Caco-2 (cell line): ENCODE measurements around the gene CAPN15. TPM values are rescaled to one million over a fixed set of nuclear protein-coding genes. Genes with fewer than 3 reads are reported as not detected.
A peak's percentile ranks its signal among the peaks of the same experiment; 100 is the strongest.

Source experiments
- BruUV-seq: library from RNA; stranded (reverse); fragments of 400-500 nt; replicated peaks from 2 replicates; lab custom pipeline; 2021; lab: Mats Ljungman, UMichigan
- CTCF ChIA-PET: fragments of 300-600 bp; sonication (Branson Sonifier 250); formaldehyde crosslinking; loops from one replicate; lab custom pipeline; 2022; ENCODE audit warnings: antibody characterized with exemption; lab: Charles Lee
- POLR2A ChIA-PET: fragments of 300-600 bp; sonication (Branson Sonifier 250); formaldehyde crosslinking; loops from one replicate; lab custom pipeline; 2022; ENCODE audit warnings: antibody characterized with exemption; lab: Charles Lee
- DNase-seq, 2 experiments: peaks; one replicate each; pipeline versions ENCODE4 v3.0.0 to v3.0.0-alpha.2; 2020 to 2022
- H3K27me3 ChIP-seq: replicated peaks from 2 replicates; pipeline ENCODE4 v1.6.0; 2011; ENCODE audit warnings: low read length; ENCODE audit not compliant: control insufficient read depth, insufficient read depth
- H3K36me3 ChIP-seq: 2 replicates; pipeline ENCODE4 v1.5.1; 2011; ENCODE audit warnings: low read length; ENCODE audit not compliant: control insufficient read depth, insufficient read depth
- H3K4me1 ChIP-seq: fragments of 250-450 bp; sonication (Bioruptor Pico); 2 replicates; pipeline ENCODE4 v1.5.1; 2020; ENCODE audit warnings: mild to moderate bottlenecking
- H3K4me3 ChIP-seq: 2 replicates; pipeline ENCODE4 v1.5.1; 2011; ENCODE audit warnings: low read depth, mild to moderate bottlenecking, control low read depth, low read length
- H3K9me3 ChIP-seq: fragments of 250-450 bp; sonication (Bioruptor Pico); 2 replicates; pipeline ENCODE4 v1.5.1; 2020; ENCODE audit warnings: mild to moderate bottlenecking, moderate library complexity
- H3K27ac Mint-ChIP-seq: one replicate; pipeline ENCODE4 v1.8.0; 2022; ENCODE audit warnings: mixed read lengths; ENCODE audit not compliant: unreplicated experiment
- H3K27me3 Mint-ChIP-seq: one replicate; pipeline ENCODE4 v1.8.0; 2022; ENCODE audit warnings: mixed read lengths; ENCODE audit not compliant: insufficient read depth, unreplicated experiment
- H3K36me3 Mint-ChIP-seq: one replicate; pipeline ENCODE4 v1.8.0; 2022; ENCODE audit warnings: mild to moderate bottlenecking, mixed read lengths; ENCODE audit not compliant: insufficient read depth, unreplicated experiment
- H3K4me1 Mint-ChIP-seq: one replicate; pipeline ENCODE4 v1.8.0; 2022; ENCODE audit warnings: low read depth, mixed read lengths; ENCODE audit not compliant: unreplicated experiment
- H3K4me3 Mint-ChIP-seq: one replicate; pipeline ENCODE4 v1.8.0; 2022; ENCODE audit warnings: mild to moderate bottlenecking, moderate library complexity, mixed read lengths; ENCODE audit not compliant: unreplicated experiment
- H3K9me3 Mint-ChIP-seq: one replicate; pipeline ENCODE4 v1.8.0; 2022; ENCODE audit warnings: mixed read lengths; ENCODE audit not compliant: unreplicated experiment
- CTCF ChIP-seq, 2 experiments: fragments of 200-600 bp in 1 of 2; IDR thresholded peaks; 1 replicate in 1 of 2; 2 replicates in 1 of 2; pipeline versions ENCODE4 v1.5.1 to v1.8.0; 2011 to 2022; ENCODE audit warnings: antibody characterized with exemption in 1 of 2, control low read depth in 1 of 2, inconsistent platforms in 1 of 2, low read depth in 1 of 2, low read length in 1 of 2, mild to moderate bottlenecking in 1 of 2, moderate library complexity in 1 of 2; ENCODE audit not compliant: insufficient read depth in 1 of 2, severe bottlenecking in 1 of 2, unreplicated experiment in 1 of 2
- intact Hi-C: fragments of 100-400 bp; cut with micrococcal nuclease; formaldehyde crosslinking; loops from one replicate; pipeline ENCODE4 v1.10.0; 2022; ENCODE audit not compliant: unreplicated experiment
- total RNA-seq: library from RNA; stranded (reverse); gene quantifications from 2 replicates; pipeline ENCODE4 v1.2.3, GENCODE V29; 2022

The CAPN15 gene
- total RNA-seq, 1 experiment from 2014 or later = 85.3 TPM

GRCh38 chr16:528111-529011 lies 849 bp downstream of the CAPN15 start:
- DNase-seq = peak in 1 of 2 experiments; percentile 47
- POLR2A ChIA-PET = no interaction called here
- peak overlapping the region; percentile 73 for H3K4me3 Mint-ChIP-seq
- CTCF ChIA-PET = interaction anchor here (1.4 to 1.9 kb wide), 2 partner anchors 103 to 108 kb away, joined by 5 to 6 read pairs; partner anchors contain the start of genes METTL26 and RAB11FIP3
- Histone ChIP-seq H3K4me3 (peak overlapping the region; percentile 76), H3K27me3 (no peaks in the 10 kb centered on the region), H3K9me3 (no peaks in the 10 kb centered on the region), H3K36me3 (0 out of 2 replicates have a peak, but pooled peaks cover 1% of the 10 kb centered on the region), H3K4me1 (peaks cover 15% of the 10 kb centered on the region)
- intact Hi-C loops = loop anchor here (5.0 kb wide), 1 partner anchor 59 kb away; no protein-coding TSS in a partner anchor
- TSS peak; percentile 26 for BruUV-seq
- no peak for TF ChIP-seq CTCF (IDR thresholded peaks at IDR 0.05; ENCODE audit: insufficient read depth in 1 of 2, low read depth in 1 of 2, low read length in 1 of 2, severe bottlenecking in 1 of 2, unreplicated experiment in 1 of 2)
- H3K27me3 Mint-ChIP-seq = no peaks in the 10 kb centered on the region
- H3K36me3 Mint-ChIP-seq = peaks cover 25% of the 10 kb centered on the region
- H3K4me1 Mint-ChIP-seq = no peaks in the 10 kb centered on the region
- no peaks in the 10 kb centered on the region for H3K9me3 Mint-ChIP-seq
- no peak overlapping the region for H3K27ac Mint-ChIP-seq

- no peak for TF ChIP-seq CTCF (IDR thresholded peaks at IDR 0.05; ENCODE audit: insufficient read depth in 1 of 2, low read depth in 1 of 2, low read length in 1 of 2, severe bottlenecking in 1 of 2, unreplicated experiment in 1 of 2)
- 0 out of 2 replicates have a peak, but pooled peaks cover 1% of the 10 kb centered on the region for H3K36me3 ChIP-seq
- ChIA-PET POLR2A (no interaction called here), CTCF (no interaction called here)
- H3K36me3 Mint-ChIP-seq = peaks cover 24% of the 10 kb centered on the region
- DNase-seq = no peak
- H3K4me1 Mint-ChIP-seq = no peaks in the 10 kb centered on the region
- peaks cover 21% of the 10 kb centered on the region for H3K4me1 ChIP-seq
- H3K4me3 Mint-ChIP-seq = peak overlapping the region; percentile 73
- no peaks in the 10 kb centered on the region for H3K27me3 Mint-ChIP-seq
- no peaks in the 10 kb centered on the region for H3K9me3 ChIP-seq
- no peaks in the 10 kb centered on the region for H3K27me3 ChIP-seq
- intact Hi-C loops = loop anchor here (5.0 kb wide), 1 partner anchor 58 kb away; no protein-coding TSS in a partner anchor
- peak overlapping the region; percentile 76 for H3K4me3 ChIP-seq
- no peaks in the 10 kb centered on the region for H3K9me3 Mint-ChIP-seq
- no peak overlapping the region for H3K27ac Mint-ChIP-seq
- BruUV-seq = no TSS peak
Observed at GRCh38 chr16:529012-529575, 1.6 kb downstream of the CAPN15 start.

- Histone ChIP-seq H3K4me3 (no peak overlapping the region; the same call in 1 of the 2 replicates), H3K27me3 (no peaks in the 10 kb centered on the region), H3K9me3 (no peaks in the 10 kb centered on the region), H3K4me1 (peaks cover 32% of the 10 kb centered on the region), H3K36me3 (0 out of 2 replicates have a peak, but pooled peaks cover 1% of the 10 kb centered on the region)
- BruUV-seq = no TSS peak
- CTCF ChIA-PET = no interaction called here
- H3K9me3 Mint-ChIP-seq = no peaks in the 10 kb centered on the region
- intact Hi-C loops = no loop called here
- POLR2A ChIA-PET = no interaction called here
- no peak for TF ChIP-seq CTCF (IDR thresholded peaks at IDR 0.05; ENCODE audit: insufficient read depth in 1 of 2, low read depth in 1 of 2, low read length in 1 of 2, severe bottlenecking in 1 of 2, unreplicated experiment in 1 of 2)
- H3K4me1 Mint-ChIP-seq = no peaks in the 10 kb centered on the region
- H3K27ac Mint-ChIP-seq = no peak overlapping the region
- DNase-seq = no peak
- no peaks in the 10 kb centered on the region for H3K27me3 Mint-ChIP-seq
- peak overlapping the region; percentile 73 for H3K4me3 Mint-ChIP-seq
- H3K36me3 Mint-ChIP-seq = peaks cover 27% of the 10 kb centered on the region
Observed at GRCh38 chr16:530111-530817, 2.8 kb downstream of the CAPN15 start.
